HCT116 (cell line): ENCODE results near the gene GSTA3. TPM values are rescaled to one million over a fixed set of nuclear protein-coding genes. Genes with fewer than 3 reads are reported as not detected.

Source experiments
- ATAC-seq: fragments of 200-7000 bp; cut with Tn5 transposase; 2 replicates; pipeline ENCODE4 v1.9.1; 2020; ENCODE audit warnings: mild to moderate bottlenecking, moderate library complexity
- BruUV-seq: library from RNA; stranded (reverse); fragments of 400-500 nt; replicated peaks from 2 replicates; lab custom pipeline; 2021; lab: Mats Ljungman, UMichigan
- CTCF ChIA-PET: fragments of 300-600 bp; sonication (Branson Sonifier 250); formaldehyde crosslinking; loops from one replicate; lab custom pipeline; 2021; ENCODE audit warnings: antibody characterized with exemption; lab: Charles Lee
- POLR2A ChIA-PET: fragments of 300-600, 350-600 bp; sonication (Branson Sonifier 250); formaldehyde crosslinking; loops from one replicate; lab custom pipeline; 2021; ENCODE audit warnings: antibody characterized with exemption; lab: Charles Lee
- RAD21 ChIA-PET, 2 experiments: fragments of 300-600 bp; sonication (Branson Sonifier 250); formaldehyde crosslinking; loops; one replicate each; lab custom pipeline; 2023; ENCODE audit warnings: low total read pairs in 2 of 2; ENCODE audit not compliant: uncharacterized antibody in 2 of 2, unreplicated experiment in 2 of 2, low non-redundant PET in 1 of 2; lab: Charles Lee
- DNase-seq: peaks from one replicate; pipeline ENCODE4 v3.0.0-alpha.2; 2010; ENCODE audit warnings: low read depth, low spot score
- H2AFZ ChIP-seq: fragments of 200-600 bp; shearing (Covaris generic), sonication (generic); 2 replicates; pipeline ENCODE4 v1.6.1; 2017; ENCODE audit warnings: low read depth, mixed run types, mixed read lengths, antibody characterized with exemption, low read length; ENCODE audit not compliant: poor library complexity, severe bottlenecking
- H3K27ac ChIP-seq: 2 replicates; pipeline ENCODE4 v1.5.1; 2012; ENCODE audit warnings: low read depth, low read length
- H3K27me3 ChIP-seq: fragments of 200-600 bp; sonication (generic); 2 replicates; pipeline ENCODE4 v1.6.1; 2016; ENCODE audit warnings: mixed run types, low read length, mixed read lengths; ENCODE audit not compliant: insufficient read depth
- H3K36me3 ChIP-seq, 2 experiments: fragments of 200-500 bp in 1 of 2; fragments of 200-600 bp in 1 of 2; sonication (Bioruptor generic) in 1 of 2; sonication (generic) in 1 of 2; 2 replicates each; pipeline versions ENCODE4 v1.5.1 to v1.6.1; 2014 to 2016; ENCODE audit warnings: low read length in 2 of 2, inconsistent platforms in 1 of 2, mixed read lengths in 1 of 2, mixed run types in 1 of 2; ENCODE audit not compliant: insufficient read depth in 2 of 2, control insufficient read depth in 1 of 2
- H3K4me1 ChIP-seq, 2 experiments: fragments of 200-600 bp in 1 of 2; sonication (generic) in 1 of 2; 2 replicates each; pipeline versions ENCODE4 v1.5.1 to v1.6.1; 2012 to 2017; ENCODE audit warnings: low read length in 2 of 2, inconsistent platforms in 1 of 2, mild to moderate bottlenecking in 1 of 2, mixed read lengths in 1 of 2, mixed run types in 1 of 2, moderate library complexity in 1 of 2; ENCODE audit not compliant: insufficient read depth in 2 of 2, control insufficient read depth in 1 of 2
- H3K4me2 ChIP-seq: fragments of 200-600 bp; sonication (generic); 2 replicates; pipeline ENCODE4 v1.6.1; 2017; ENCODE audit warnings: mixed run types, low read length, mixed read lengths
- H3K4me3 ChIP-seq, 2 experiments: fragments of 200-600 bp in 1 of 2; sonication (generic) in 1 of 2; replicated peaks in 1 of 2; 2 replicates each; pipeline ENCODE4 v1.5.1; 2011 to 2016; ENCODE audit warnings: low read length in 2 of 2, control low read depth in 1 of 2, low read depth in 1 of 2, mild to moderate bottlenecking in 1 of 2, mixed read lengths in 1 of 2, mixed run types in 1 of 2
- H3K79me2 ChIP-seq: fragments of 200-600 bp; sonication (generic); 2 replicates; pipeline ENCODE4 v1.6.1; 2017; ENCODE audit warnings: mild to moderate bottlenecking, mixed run types, low read length, moderate library complexity, mixed read lengths; ENCODE audit not compliant: insufficient read depth
- H3K9ac ChIP-seq: fragments of 200-600 bp; sonication (generic); 2 replicates; pipeline ENCODE4 v1.6.1; 2016; ENCODE audit warnings: low read length, mixed read lengths
- H3K9me2 ChIP-seq: fragments of 200-600 bp; sonication (generic), shearing (Covaris generic); 2 replicates; pipeline ENCODE4 v1.6.1; 2017; ENCODE audit warnings: mixed run types, mild to moderate bottlenecking, moderate library complexity; ENCODE audit not compliant: insufficient read depth
- H3K9me3 ChIP-seq, 2 experiments: fragments of 200-500 bp in 1 of 2; fragments of 200-600 bp in 1 of 2; sonication (Bioruptor generic) in 1 of 2; sonication (generic) in 1 of 2; 2 replicates each; pipeline ENCODE4 v1.6.1; 2014 to 2017; ENCODE audit warnings: low read length in 2 of 2, mixed read lengths in 2 of 2, inconsistent platforms in 1 of 2, low read depth in 1 of 2, mild to moderate bottlenecking in 1 of 2, mixed run types in 1 of 2, moderate library complexity in 1 of 2; ENCODE audit not compliant: control insufficient read depth in 1 of 2, insufficient read depth in 1 of 2
- H4K20me1 ChIP-seq: fragments of 200-600 bp; sonication (generic), shearing (Covaris generic); 2 replicates; pipeline ENCODE4 v1.6.1; 2017; ENCODE audit warnings: mixed run types, mild to moderate bottlenecking, moderate library complexity; ENCODE audit not compliant: insufficient read depth
- EZH2 ChIP-seq: fragments of 200-600 bp; sonication (generic); IDR thresholded peaks from 2 replicates; pipeline ENCODE4 v1.6.1; 2017; ENCODE audit warnings: antibody characterized with exemption, mixed run types
- JUND ChIP-seq: IDR thresholded peaks from 2 replicates; pipeline ENCODE4 v1.6.1; 2012
- POLR2AphosphoS5 ChIP-seq: IDR thresholded peaks from 2 replicates; pipeline ENCODE4 v1.6.1; 2011; ENCODE audit warnings: mild to moderate bottlenecking, low read depth, low read length, moderate library complexity
- REST ChIP-seq: IDR thresholded peaks from 2 replicates; pipeline ENCODE4 v1.6.1; 2012; ENCODE audit warnings: low read depth
- YY1 ChIP-seq: IDR thresholded peaks from 2 replicates; pipeline ENCODE4 v1.6.1; 2011; ENCODE audit warnings: low read length, low read depth, moderate library complexity, mild to moderate bottlenecking; ENCODE audit not compliant: insufficient replicate concordance; ENCODE audit errors: extremely low read depth
- ZFX ChIP-seq: fragments of 450-650 bp; IDR thresholded peaks from 2 replicates; pipeline ENCODE4 v1.6.1; 2017
- intact Hi-C: fragments of 100-400 bp; cut with micrococcal nuclease; formaldehyde crosslinking; loops from 2 replicates; pipeline ENCODE4 v1.10.0; 2022
- total RNA-seq: library from RNA; stranded (reverse); gene quantifications from one replicate; pipeline ENCODE4 v1.2.1, GENCODE V29; 2021; ENCODE audit not compliant: unreplicated experiment

The GSTA3 gene
- total RNA-seq, 1 experiment from 2014 or later: not detected

GRCh38 chr6:52881662-52881995 is 27.9 kb downstream of the GSTA3 start:
- no peaks in the 10 kb centered on the region for H3K9me2 ChIP-seq
- H3K27me3 ChIP-seq: no peaks in the 10 kb centered on the region
- H3K79me2 ChIP-seq: no peaks in the 10 kb centered on the region
- peak overlapping the region; percentile 90 for H2AFZ ChIP-seq
- H3K4me3 ChIP-seq: peak overlapping the region; percentile 62 to 69
- DNase-seq: no peak
- peak overlapping the region; percentile 68 for H3K9ac ChIP-seq
- H3K27ac ChIP-seq: peak overlapping the region; percentile 49
- ATAC-seq: peak; percentile 73
- H3K4me2 ChIP-seq: peak overlapping the region; percentile 99
- POLR2A ChIA-PET: interaction anchor here (0.7 kb wide), 1 partner anchor 44 kb away, joined by 5 read pairs; no protein-coding TSS in a partner anchor
- H3K9me3 ChIP-seq: no peaks in the 10 kb centered on the region
- no TSS peak for BruUV-seq
- CTCF ChIA-PET: interaction anchor here (0.6 to 0.7 kb wide), 2 partner anchors 14 to 114 kb away, joined by 3 read pairs; no protein-coding TSS in a partner anchor
- no peaks in the 10 kb centered on the region for H3K36me3 ChIP-seq
- no peaks in the 10 kb centered on the region for H4K20me1 ChIP-seq
- intact Hi-C loops: no loop called here
- H3K4me1 ChIP-seq: peaks cover 3 to 26% of the 10 kb centered on the region in 2 experiments
- TF ChIP-seq JUND (no peak), EZH2 (no peak), YY1 (no peak), POLR2AphosphoS5 (peak; percentile 58), ZFX (no peak), REST (no peak)
- TF ChIP-seq, all 23 proteins: peak for 1
- RAD21 ChIA-PET: no interaction called here
